Measurements from ENCODE around the gene RIC1.

The RIC1 gene

GRCh38 chr9:5611321-5612184, 17.4 kb upstream of the RIC1 start:
- Histone ChIP-seq H3K4me3 (replicated peaks; ENCODE audit: insufficient read depth, low read length) (no peak overlapping the region), H3K27me3 (ENCODE audit: insufficient read depth, poor library complexity, severe bottlenecking) (no peaks in the 10 kb centered on the region), H3K27ac (replicated peaks) (no peak overlapping the region)
- DNase-seq (ENCODE audit: low read depth in 1 of 2, low spot score in 1 of 2), result no peak
- no peak for TF ChIP-seq SPI1 (IDR thresholded peaks at IDR 0.05; ENCODE audit: borderline replicate concordance, low read depth)
- TF ChIP-seq REST (IDR thresholded peaks at IDR 0.05; ENCODE audit: insufficient replicate concordance, low read depth), result no peak
- no peak for TF ChIP-seq GABPA (IDR thresholded peaks at IDR 0.05; ENCODE audit: low read depth)
- TF ChIP-seq POLR2AphosphoS5 (IDR thresholded peaks at IDR 0.05; ENCODE audit: low read depth), result no peak
- TF ChIP-seq CTCF (IDR thresholded peaks at IDR 0.05; ENCODE audit: insufficient read depth, low read length), result no peak

GRCh38 chr9:5612185-5612530, 16.7 kb upstream of the RIC1 start:
- Histone ChIP-seq H3K27ac (replicated peaks) (no peak overlapping the region), H3K4me3 (replicated peaks; ENCODE audit: insufficient read depth, low read length) (no peak overlapping the region), H3K27me3 (ENCODE audit: insufficient read depth, poor library complexity, severe bottlenecking) (no peaks in the 10 kb centered on the region)
- DNase-seq (ENCODE audit: low read depth in 1 of 2, low spot score in 1 of 2), result no peak
- TF ChIP-seq REST (IDR thresholded peaks at IDR 0.05; ENCODE audit: insufficient replicate concordance, low read depth) (no peak), GABPA (IDR thresholded peaks at IDR 0.05; ENCODE audit: low read depth) (no peak), POLR2AphosphoS5 (IDR thresholded peaks at IDR 0.05; ENCODE audit: low read depth) (no peak), SPI1 (IDR thresholded peaks at IDR 0.05; ENCODE audit: borderline replicate concordance, low read depth) (no peak), CTCF (IDR thresholded peaks at IDR 0.05; ENCODE audit: insufficient read depth, low read length) (no peak)

GRCh38 chr9:5614192-5614591, 14.7 kb upstream of the RIC1 start:
- no peak for TF ChIP-seq GABPA (IDR thresholded peaks at IDR 0.05; ENCODE audit: low read depth)
- TF ChIP-seq POLR2AphosphoS5 (IDR thresholded peaks at IDR 0.05; ENCODE audit: low read depth), result no peak
- TF ChIP-seq CTCF (IDR thresholded peaks at IDR 0.05; ENCODE audit: insufficient read depth, low read length), result no peak
- TF ChIP-seq REST (IDR thresholded peaks at IDR 0.05; ENCODE audit: insufficient replicate concordance, low read depth), result no peak
- TF ChIP-seq SPI1 (IDR thresholded peaks at IDR 0.05; ENCODE audit: borderline replicate concordance, low read depth), result no peak
- DNase-seq (ENCODE audit: low read depth in 1 of 2, low spot score in 1 of 2), result no peak
- Histone ChIP-seq H3K4me3 (replicated peaks; ENCODE audit: insufficient read depth, low read length) (no peak overlapping the region), H3K27me3 (ENCODE audit: insufficient read depth, poor library complexity, severe bottlenecking) (no peaks in the 10 kb centered on the region), H3K27ac (replicated peaks) (no peak overlapping the region)

Data from HL-60 (cell line).